ENCODE results near the gene KIF5B.

KIF5B gene

DNA sequence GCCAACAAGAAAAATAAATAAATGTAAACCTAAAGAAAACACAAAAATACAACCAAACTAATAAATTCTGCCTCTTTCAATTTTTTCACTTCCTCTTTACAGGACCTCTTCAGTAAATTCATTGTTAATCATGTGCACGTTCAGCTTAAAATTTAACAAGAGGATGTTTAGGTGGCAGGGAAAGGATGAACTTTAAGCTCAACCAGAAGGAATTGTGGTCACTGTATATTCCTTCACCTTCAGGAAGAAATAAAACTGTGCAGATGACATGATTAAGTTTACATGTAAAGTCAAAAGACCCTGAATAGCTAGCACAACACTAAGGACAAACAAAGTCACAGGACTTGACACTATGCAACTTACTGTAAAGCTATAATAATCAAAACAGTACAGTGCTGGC, 33.0 kb downstream of the KIF5B start:
- H3K4me3 ChIP-seq (ENCODE audit: low read depth, low read length): no peak overlapping the region
- no peak for TF ChIP-seq CTCF (IDR thresholded peaks at IDR 0.05; ENCODE audit: borderline replicate concordance, insufficient read depth, low read depth, low read length)

- TF ChIP-seq CTCF (IDR thresholded peaks at IDR 0.05; ENCODE audit: borderline replicate concordance, insufficient read depth, low read depth, low read length): no peak
- H3K4me3 ChIP-seq (ENCODE audit: low read depth, low read length): no peak overlapping the region
Measured at GRCh38 chr10:32017044-32017443, 39.2 kb downstream of the KIF5B start.

GRCh38 chr10:32015386-32015785, 40.8 kb downstream of the KIF5B start:
- no peak overlapping the region for H3K4me3 ChIP-seq (ENCODE audit: low read depth, low read length)
- TF ChIP-seq CTCF (IDR thresholded peaks at IDR 0.05; ENCODE audit: borderline replicate concordance, insufficient read depth, low read depth, low read length): no peak

DNA sequence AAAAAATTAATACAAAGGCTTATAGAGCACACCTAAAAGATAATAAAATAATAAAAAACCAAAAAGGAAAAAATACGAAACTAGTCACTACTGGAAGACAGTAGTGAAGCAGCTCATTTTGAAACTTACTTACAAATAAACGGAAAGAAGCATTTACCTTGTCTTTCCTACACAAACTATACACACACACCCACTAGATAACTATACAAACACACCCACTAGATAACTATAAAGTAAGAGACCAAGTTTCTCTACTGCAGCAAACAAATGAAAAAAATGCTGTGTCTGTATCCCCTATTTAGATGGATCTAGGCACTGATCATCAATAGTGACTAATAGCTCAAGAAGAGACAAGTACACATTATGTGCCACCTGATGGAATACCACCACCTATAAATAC, 49.2 kb downstream of the KIF5B start:
- H3K4me3 ChIP-seq (ENCODE audit: low read depth, low read length): no peak overlapping the region
- TF ChIP-seq CTCF (IDR thresholded peaks at IDR 0.05; ENCODE audit: borderline replicate concordance, insufficient read depth, low read depth, low read length): no peak

DNA sequence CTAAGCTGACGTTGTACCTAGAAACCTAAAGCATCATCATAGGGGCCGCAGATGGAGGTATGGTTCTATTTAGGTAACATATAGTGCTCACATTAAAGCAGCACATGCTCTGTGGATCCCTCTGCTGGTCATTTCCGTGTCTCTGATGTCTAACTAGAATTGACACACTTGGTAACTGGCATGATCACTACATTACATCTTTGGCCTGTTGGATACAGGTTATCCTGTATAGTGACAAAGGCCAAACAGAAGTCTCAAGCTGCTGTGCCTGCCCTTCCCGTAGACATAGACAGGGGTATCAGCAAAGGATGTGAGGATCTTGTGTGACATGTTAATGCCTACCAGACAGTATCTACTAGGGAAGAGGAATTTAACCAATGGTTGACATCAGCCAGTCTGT, 51.2 kb downstream of the KIF5B start:
- peak; percentile 54; the same call in 1 of the 2 replicates for TF ChIP-seq CTCF (IDR thresholded peaks at IDR 0.05; ENCODE audit: borderline replicate concordance, insufficient read depth, low read depth, low read length)

GRCh38 chr10:32004161-32004591, 52.0 kb downstream of the KIF5B start:
- H3K4me3 ChIP-seq (ENCODE audit: low read depth, low read length): no peak overlapping the region
- TF ChIP-seq CTCF (IDR thresholded peaks at IDR 0.05; ENCODE audit: borderline replicate concordance, insufficient read depth, low read depth, low read length): no peak

More for the DNA sequence above, 51.2 kb downstream of the KIF5B start:
- no peak overlapping the region for H3K4me3 ChIP-seq (ENCODE audit: low read depth, low read length)

GRCh38 chr10:32002531-32002930, 53.7 kb downstream of the KIF5B start:
- H3K4me3 ChIP-seq (ENCODE audit: low read depth, low read length): no peak overlapping the region
- no peak for TF ChIP-seq CTCF (IDR thresholded peaks at IDR 0.05; ENCODE audit: borderline replicate concordance, insufficient read depth, low read depth, low read length)
